K562 (cell line): ENCODE measurements around the gene NCAPD2. TPM values are rescaled to one million over a fixed set of nuclear protein-coding genes. Genes with fewer than 3 reads are reported as not detected.

ENCODE experiments used
- ATF1 ChIP-seq, 2 experiments: fragments of 450-650 bp in 1 of 2; IDR thresholded peaks; 2 replicates each; pipeline ENCODE4 v1.6.1; 2016; ENCODE audit warnings: missing compliant biosample characterization in 1 of 2, missing genetic modification characterization in 1 of 2
- CEBPG ChIP-seq, 3 experiments: fragments of 200-800 bp in 1 of 3; sonication (Bioruptor generic) in 1 of 3; sonication (generic) in 1 of 3; formaldehyde crosslinking in 1 of 3; IDR thresholded peaks in 2 of 3; conservative IDR thresholded peaks in 1 of 3; 2 replicates each; pipeline versions ENCODE4 v1.6.1 to v1.8.0; 2016 to 2022; ENCODE audit warnings: missing compliant biosample characterization in 2 of 3, missing genetic modification characterization in 2 of 3, mild to moderate bottlenecking in 1 of 3, missing genetic modification reagents in 1 of 3
- ETV5 ChIP-seq: sonication (generic); formaldehyde crosslinking; IDR thresholded peaks from 2 replicates; pipeline ENCODE4 v1.4.0; 2020; ENCODE audit warnings: low read depth, mild to moderate bottlenecking, missing genetic modification reagents
- HDAC8 ChIP-seq: fragments of 450-650 bp; IDR thresholded peaks from 2 replicates; pipeline ENCODE4 v1.6.1; 2016; ENCODE audit warnings: mild to moderate bottlenecking, missing genetic modification characterization, moderate library complexity, missing compliant biosample characterization
- HMBOX1 ChIP-seq: sonication (generic); IDR thresholded peaks from 2 replicates; pipeline ENCODE4 v1.6.1; 2016
- HNRNPLL ChIP-seq: fragments of 200-400 bp; formaldehyde crosslinking; IDR thresholded peaks from 2 replicates; pipeline ENCODE4 v1.6.1; 2017; ENCODE audit warnings: low read length, low read depth, mild to moderate bottlenecking; ENCODE audit not compliant: poor library complexity, severe bottlenecking
- HNRNPUL1 ChIP-seq: fragments of 200-400 bp; formaldehyde crosslinking; IDR thresholded peaks from 2 replicates; pipeline ENCODE4 v1.6.1; 2017; ENCODE audit warnings: low read length
- NRF1 ChIP-seq, 2 experiments: fragments of 450-650 bp; IDR thresholded peaks in 1 of 2; conservative IDR thresholded peaks in 1 of 2; 2 replicates each; pipeline ENCODE4 v1.6.1; 2014; ENCODE audit warnings: mild to moderate bottlenecking in 2 of 2
- PRPF4 ChIP-seq: fragments of 200-400 bp; formaldehyde crosslinking; IDR thresholded peaks from one replicate; pipeline ENCODE4 v1.6.1; 2017; ENCODE audit warnings: low read length, low read depth, mild to moderate bottlenecking; ENCODE audit not compliant: insufficient read depth, poor library complexity, severe bottlenecking
- RFX1 ChIP-seq: fragments of 450-650 bp; IDR thresholded peaks from 2 replicates; pipeline ENCODE4 v1.6.1; 2016; ENCODE audit warnings: mild to moderate bottlenecking, moderate library complexity
- RNF219 ChIP-seq: fragments of 250-450 bp; sonication (Bioruptor Pico); IDR thresholded peaks from 2 replicates; pipeline ENCODE4 v1.5.0; 2022; ENCODE audit warnings: mild to moderate bottlenecking
- SIN3A ChIP-seq, 2 experiments: fragments of 150-350 bp in 1 of 2; IDR thresholded peaks; 2 replicates each; pipeline ENCODE4 v1.6.1; 2011 to 2016; ENCODE audit warnings: borderline replicate concordance in 2 of 2, low read depth in 2 of 2, low read length in 2 of 2, mild to moderate bottlenecking in 2 of 2, moderate library complexity in 2 of 2; ENCODE audit not compliant: control insufficient read depth in 1 of 2
- TRIM28 ChIP-seq: fragments of 450-650 bp; IDR thresholded peaks from 2 replicates; pipeline ENCODE4 v1.6.1; 2017
- ZBTB1 ChIP-seq: sonication (generic); formaldehyde crosslinking; IDR thresholded peaks from 2 replicates; pipeline ENCODE4 v1.8.1; 2023; ENCODE audit warnings: missing genetic modification reagents, low read depth, mild to moderate bottlenecking, borderline replicate concordance
- ZNF143 ChIP-seq: sonication (generic); formaldehyde crosslinking; IDR thresholded peaks from 2 replicates; pipeline ENCODE4 v1.9.0; 2022; ENCODE audit warnings: mild to moderate bottlenecking, missing genetic modification reagents
- ZNF699 ChIP-seq: fragments of 250-450 bp; sonication (Bioruptor Pico); IDR thresholded peaks from 2 replicates; pipeline ENCODE4 v1.8.0; 2021; ENCODE audit warnings: mild to moderate bottlenecking, moderate library complexity; ENCODE audit not compliant: insufficient replicate concordance
- ZNF75A ChIP-seq: fragments of 450-650 bp; formaldehyde crosslinking; IDR thresholded peaks from 2 replicates; pipeline ENCODE4 v1.4.0; 2020; ENCODE audit warnings: mild to moderate bottlenecking
- polyA plus RNA-seq, 8 experiments: library from polyadenylated mRNA; depleted of rRNA in 4 of 8; stranded (reverse) in 5 of 8; unstranded in 3 of 8; fragments of >200 nt; fragmentation: Nextera tagmentation in 2 of 8; fragmentation: Illumina TruSeq in 1 of 8; extraction: Ambion mirVana in 2 of 8; extraction: Trizol in 1 of 8; gene quantifications; 2 replicates each; pipeline versions ENCODE4 v1.2.1 to v1.2.3, GENCODE V29; 2011 to 2014; ENCODE audit warnings: inconsistent platforms in 1 of 8, missing spikeins in 1 of 8
- total RNA-seq, 7 experiments: library from RNA; depleted of rRNA in 6 of 7; stranded (reverse); fragments of >200 nt in 6 of 7; fragmentation: Illumina TruSeq in 2 of 7; extraction: Trizol in 2 of 7; gene quantifications; 2 replicates each; pipeline versions ENCODE4 v1.2.1 to v1.2.3, GENCODE V29; 2011 to 2021; ENCODE audit warnings: low replicate concordance in 1 of 7
- TF ChIP-seq, protein P1 (sequence below): fragments of 200-800 bp; sonication (Bioruptor generic); IDR thresholded peaks from 2 replicates; pipeline ENCODE4 v1.6.1; 2017; ENCODE audit warnings: missing genetic modification characterization, missing compliant biosample characterization
- TF ChIP-seq, protein P2 (sequence below), 2 experiments: fragments of 450-650 bp; IDR thresholded peaks; 2 replicates each; pipeline ENCODE4 v1.6.1; 2016
- TF ChIP-seq, protein P3 (sequence below): fragments of 450-650 bp; formaldehyde crosslinking; IDR thresholded peaks from 2 replicates; pipeline ENCODE4 v1.4.0; 2020; ENCODE audit warnings: mild to moderate bottlenecking, moderate library complexity

NCAPD2 gene
- total and polyA plus RNA-seq, 9 of the 15 experiments (the other 6 are each of a cell fraction or from before 2014, with no cell fraction given), result 16.9 to 93.7 (median 68.3) TPM

GRCh38 chr12:6539707-6540134, 45.8 kb downstream of the NCAPD2 start (continued):
- no peak for TF ChIP-seq RNF219 (CRISPR knock-in tag)
- TF ChIP-seq, protein P1, sequence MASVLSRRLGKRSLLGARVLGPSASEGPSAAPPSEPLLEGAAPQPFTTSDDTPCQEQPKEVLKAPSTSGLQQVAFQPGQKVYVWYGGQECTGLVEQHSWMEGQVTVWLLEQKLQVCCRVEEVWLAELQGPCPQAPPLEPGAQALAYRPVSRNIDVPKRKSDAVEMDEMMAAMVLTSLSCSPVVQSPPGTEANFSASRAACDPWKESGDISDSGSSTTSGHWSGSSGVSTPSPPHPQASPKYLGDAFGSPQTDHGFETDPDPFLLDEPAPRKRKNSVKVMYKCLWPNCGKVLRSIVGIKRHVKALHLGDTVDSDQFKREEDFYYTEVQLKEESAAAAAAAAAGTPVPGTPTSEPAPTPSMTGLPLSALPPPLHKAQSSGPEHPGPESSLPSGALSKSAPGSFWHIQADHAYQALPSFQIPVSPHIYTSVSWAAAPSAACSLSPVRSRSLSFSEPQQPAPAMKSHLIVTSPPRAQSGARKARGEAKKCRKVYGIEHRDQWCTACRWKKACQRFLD (CRISPR knock-in tag), result no peak
- TF ChIP-seq, protein P2, sequence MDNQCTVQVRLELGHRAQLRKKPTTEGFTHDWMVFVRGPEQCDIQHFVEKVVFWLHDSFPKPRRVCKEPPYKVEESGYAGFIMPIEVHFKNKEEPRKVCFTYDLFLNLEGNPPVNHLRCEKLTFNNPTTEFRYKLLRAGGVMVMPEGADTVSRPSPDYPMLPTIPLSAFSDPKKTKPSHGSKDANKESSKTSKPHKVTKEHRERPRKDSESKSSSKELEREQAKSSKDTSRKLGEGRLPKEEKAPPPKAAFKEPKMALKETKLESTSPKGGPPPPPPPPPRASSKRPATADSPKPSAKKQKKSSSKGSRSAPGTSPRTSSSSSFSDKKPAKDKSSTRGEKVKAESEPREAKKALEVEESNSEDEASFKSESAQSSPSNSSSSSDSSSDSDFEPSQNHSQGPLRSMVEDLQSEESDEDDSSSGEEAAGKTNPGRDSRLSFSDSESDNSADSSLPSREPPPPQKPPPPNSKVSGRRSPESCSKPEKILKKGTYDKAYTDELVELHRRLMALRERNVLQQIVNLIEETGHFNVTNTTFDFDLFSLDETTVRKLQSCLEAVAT (IDR thresholded peaks at IDR 0.05), result no peak
- TF ChIP-seq RFX1, result no peak
- no peak for TF ChIP-seq TRIM28
- no peak for TF ChIP-seq ATF1 (CRISPR knock-in tag; IDR thresholded peaks at IDR 0.05)
- no peak for TF ChIP-seq ATF1 (tag; IDR thresholded peaks at IDR 0.05)
- no peak for TF ChIP-seq ETV5 (CRISPR knock-in tag)
- TF ChIP-seq HDAC8, result no peak
- TF ChIP-seq PRPF4, result no peak
- no peak for TF ChIP-seq ZNF699 (CRISPR knock-in tag)
- TF ChIP-seq HNRNPUL1, result no peak
- no peak for TF ChIP-seq ZBTB1 (CRISPR knock-in tag)
- TF ChIP-seq NRF1 (conservative IDR thresholded peaks at IDR 0.05 in 1 of 2, IDR thresholded peaks at IDR 0.05 in 1 of 2), result peak; percentile 27 to 60; a peak in 3 of 4 replicates
- TF ChIP-seq ZNF143, result no peak
- TF ChIP-seq, protein P3, sequence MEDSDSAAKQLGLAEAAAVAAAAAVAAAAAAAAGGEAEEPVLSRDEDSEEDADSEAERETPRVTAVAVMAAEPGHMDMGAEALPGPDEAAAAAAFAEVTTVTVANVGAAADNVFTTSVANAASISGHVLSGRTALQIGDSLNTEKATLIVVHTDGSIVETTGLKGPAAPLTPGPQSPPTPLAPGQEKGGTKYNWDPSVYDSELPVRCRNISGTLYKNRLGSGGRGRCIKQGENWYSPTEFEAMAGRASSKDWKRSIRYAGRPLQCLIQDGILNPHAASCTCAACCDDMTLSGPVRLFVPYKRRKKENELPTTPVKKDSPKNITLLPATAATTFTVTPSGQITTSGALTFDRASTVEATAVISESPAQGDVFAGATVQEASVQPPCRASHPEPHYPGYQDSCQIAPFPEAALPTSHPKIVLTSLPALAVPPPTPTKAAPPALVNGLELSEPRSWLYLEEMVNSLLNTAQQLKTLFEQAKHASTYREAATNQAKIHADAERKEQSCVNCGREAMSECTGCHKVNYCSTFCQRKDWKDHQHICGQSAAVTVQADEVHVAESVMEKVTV (CRISPR knock-in tag), result no peak
- TF ChIP-seq CEBPG (CRISPR knock-in tag; IDR thresholded peaks at IDR 0.05), result no peak
- TF ChIP-seq CEBPG (tag; conservative IDR thresholded peaks at IDR 0.05 in 1 of 2, IDR thresholded peaks at IDR 0.05 in 1 of 2), result no peak
- TF ChIP-seq ZNF75A, result no peak
- TF ChIP-seq HMBOX1, result no peak
- TF ChIP-seq HNRNPLL, result no peak
- 0 out of 4 replicates have a peak, but pooled peaks of 1 of the 2 experiments have one; percentile 69 for TF ChIP-seq SIN3A (IDR thresholded peaks at IDR 0.05; ENCODE audit: borderline replicate concordance in 2 of 2, control insufficient read depth in 1 of 2, low read depth in 2 of 2, low read length in 2 of 2)
